ENCODE results near the gene PPARA. TPM values are rescaled to one million over a fixed set of nuclear protein-coding genes. Genes with fewer than 3 reads are reported as not detected.
A peak's percentile ranks its signal among the peaks of the same experiment; 100 is the strongest.

PPARA gene
- total RNA-seq, 1 experiment from 2014 or later, result 1.7 TPM

DNA sequence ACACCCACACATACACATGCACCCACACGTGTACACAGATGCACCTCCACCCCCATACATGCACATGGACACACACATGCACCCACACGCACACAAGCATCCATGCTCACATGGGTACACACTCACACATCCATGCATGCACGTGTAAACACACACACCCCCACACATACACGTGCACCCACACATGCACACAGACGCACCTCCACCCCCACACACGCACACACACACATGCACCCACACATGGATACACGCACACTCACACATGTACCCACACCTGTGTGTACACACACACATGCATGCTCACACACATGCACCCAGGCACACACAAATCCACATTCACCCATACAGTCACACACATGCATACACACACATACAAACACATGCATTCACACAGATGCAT, 75.3 kb downstream of the PPARA start:
- no peak for DNase-seq (ENCODE audit: low spot score)
- in situ Hi-C loops (cut with HindIII; ENCODE audit: low sequenced_read_pairs), result no loop called here

DNA sequence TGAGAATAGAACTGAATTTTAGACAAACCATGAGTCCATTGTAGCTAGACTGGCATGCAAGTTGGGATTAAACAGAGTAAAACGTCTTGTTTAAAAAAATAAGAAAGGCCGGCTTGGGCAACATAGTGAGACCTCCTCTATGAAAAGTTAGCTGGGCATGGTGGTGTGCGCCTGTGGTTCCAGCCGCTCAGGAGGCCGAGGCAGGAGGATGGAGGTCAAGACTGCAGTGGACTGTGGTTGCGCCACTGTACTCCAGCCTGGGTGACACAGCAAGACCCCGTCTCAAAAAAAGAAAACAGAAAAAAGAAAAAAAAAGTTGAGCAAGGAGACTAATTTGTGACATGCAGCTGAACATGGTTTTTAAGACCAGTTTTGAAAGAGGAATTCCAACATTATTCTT, 76.3 kb downstream of the PPARA start:
- in situ Hi-C loops (cut with HindIII; ENCODE audit: low sequenced_read_pairs), result no loop called here
- no peak for DNase-seq (ENCODE audit: low spot score)

DNA sequence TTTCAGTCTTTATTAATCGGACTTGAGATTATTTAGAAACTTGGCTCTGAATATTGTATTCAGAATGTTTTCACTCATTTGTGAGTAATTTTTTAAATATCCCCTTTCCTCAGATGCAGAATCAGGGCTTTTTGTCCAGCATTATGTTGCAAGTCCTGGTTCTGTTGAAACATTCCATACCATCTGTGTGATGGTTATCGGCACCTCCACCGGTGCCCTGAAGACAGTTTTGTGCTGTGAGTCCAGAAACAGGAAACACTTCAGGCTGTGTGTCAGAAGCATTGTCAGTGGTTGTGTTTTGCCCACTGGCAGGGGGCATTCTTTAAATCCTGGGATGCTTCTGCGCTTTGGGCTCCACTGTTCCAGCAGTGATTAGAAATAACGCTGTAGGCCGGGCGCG, 79.4 kb downstream of the PPARA start:
- no peak for DNase-seq (ENCODE audit: low spot score)
- in situ Hi-C loops (cut with HindIII; ENCODE audit: low sequenced_read_pairs), result no loop called here

DNA sequence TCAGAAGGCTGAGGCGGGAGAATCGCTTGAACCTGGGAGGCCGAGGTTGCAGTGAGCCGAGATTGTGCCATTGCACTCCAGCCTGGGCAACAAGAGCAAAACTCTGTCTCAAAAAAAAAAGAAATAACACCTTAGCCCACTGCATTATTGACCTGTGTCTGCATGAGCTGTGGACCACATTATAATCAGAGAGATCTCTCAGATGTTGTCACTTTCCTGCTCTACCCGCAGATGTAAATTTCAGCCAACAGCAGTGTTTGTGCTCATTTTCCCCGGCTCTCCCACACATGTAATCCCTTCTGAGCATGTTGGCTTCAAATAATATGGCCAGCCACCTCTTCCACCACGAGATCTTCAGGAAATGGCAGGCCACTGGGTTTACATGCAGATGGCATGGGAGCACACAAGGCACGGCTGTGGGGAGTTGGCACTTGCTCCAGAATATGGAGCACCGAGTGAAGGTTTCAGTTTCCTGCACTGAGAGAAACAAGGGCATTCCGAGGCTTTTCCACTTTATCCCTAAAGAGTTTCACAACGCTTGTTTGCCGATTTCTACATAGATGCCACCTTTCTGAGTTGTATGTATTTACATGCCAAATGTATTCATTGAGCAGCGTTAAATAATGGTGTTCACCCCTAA, 80.1 kb downstream of the PPARA start:
- in situ Hi-C loops (cut with HindIII; ENCODE audit: low sequenced_read_pairs), result no loop called here
- DNase-seq (ENCODE audit: low spot score), result peak; percentile 54

DNA sequence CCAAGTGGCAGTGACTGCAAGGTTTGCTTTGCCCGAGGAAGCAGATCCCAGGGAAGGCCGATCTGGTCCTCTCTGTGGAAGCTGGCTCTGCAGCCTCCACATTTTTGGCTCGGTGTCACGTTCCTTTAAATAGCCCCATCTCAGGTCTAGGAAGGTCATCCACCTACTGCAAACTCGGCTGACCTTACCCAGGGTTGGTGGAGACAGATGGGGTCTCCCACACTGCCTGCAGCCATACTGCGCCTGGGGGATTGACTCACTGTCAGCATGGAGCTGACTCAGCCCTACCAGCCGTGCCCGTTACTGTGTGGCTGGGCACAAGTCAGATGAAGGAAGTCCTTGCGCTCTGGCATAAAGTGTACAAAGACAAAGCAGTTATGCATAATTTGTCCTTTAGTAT, 82.9 kb downstream of the PPARA start:
- peak; percentile 80 for DNase-seq (ENCODE audit: low spot score)
- in situ Hi-C loops (cut with HindIII; ENCODE audit: low sequenced_read_pairs), result no loop called here

DNA sequence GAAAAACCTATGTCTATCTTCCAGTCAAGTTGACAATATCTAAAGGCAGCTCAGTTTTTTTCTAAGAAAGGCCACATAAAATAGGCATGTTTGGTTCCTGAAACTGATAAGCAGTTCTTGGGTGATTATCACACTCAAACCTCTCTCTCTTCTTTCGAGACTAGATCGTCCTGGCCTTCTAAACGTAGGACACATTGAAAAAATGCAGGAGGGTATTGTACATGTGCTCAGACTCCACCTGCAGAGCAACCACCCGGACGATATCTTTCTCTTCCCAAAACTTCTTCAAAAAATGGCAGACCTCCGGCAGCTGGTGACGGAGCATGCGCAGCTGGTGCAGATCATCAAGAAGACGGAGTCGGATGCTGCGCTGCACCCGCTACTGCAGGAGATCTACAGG, 84.6 kb downstream of the PPARA start:
- DNase-seq (ENCODE audit: low spot score), result no peak
- in situ Hi-C loops (cut with HindIII; ENCODE audit: low sequenced_read_pairs), result no loop called here

DNA sequence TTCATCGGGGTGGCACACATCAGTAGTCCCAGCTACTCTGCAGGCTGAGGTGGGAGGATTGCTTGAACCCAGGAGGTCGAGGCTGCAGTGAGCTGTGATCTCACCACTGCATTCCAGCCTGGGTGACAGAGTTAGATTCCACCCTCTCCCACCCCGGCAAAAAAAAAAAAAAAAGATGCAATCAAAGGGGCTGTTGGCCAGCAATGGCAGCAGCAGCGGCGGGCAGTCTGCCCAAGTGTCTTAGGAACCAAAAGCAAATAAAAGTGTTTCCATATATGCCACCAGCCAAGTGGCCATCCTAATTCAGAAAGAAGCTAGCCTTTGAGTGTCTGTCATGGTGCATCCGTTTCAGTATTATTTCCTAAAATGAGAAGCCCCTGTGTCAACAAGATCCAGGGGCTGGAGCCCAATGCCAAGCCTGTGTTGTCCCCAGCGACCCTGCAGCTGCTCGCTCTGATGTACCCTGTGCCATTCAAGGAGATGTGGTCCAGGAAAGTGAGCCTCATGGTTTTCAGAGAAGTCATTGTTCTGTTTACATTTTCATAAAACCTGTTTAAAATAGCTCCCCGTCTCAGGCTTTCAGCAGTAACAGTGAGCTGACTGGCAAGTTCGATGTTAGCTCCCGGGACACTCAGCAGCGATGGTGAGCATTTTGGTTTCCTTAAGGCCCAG, 87.3 kb downstream of the PPARA start:
- no peak for DNase-seq (ENCODE audit: low spot score)
- in situ Hi-C loops (cut with HindIII; ENCODE audit: low sequenced_read_pairs), result no loop called here

DNA sequence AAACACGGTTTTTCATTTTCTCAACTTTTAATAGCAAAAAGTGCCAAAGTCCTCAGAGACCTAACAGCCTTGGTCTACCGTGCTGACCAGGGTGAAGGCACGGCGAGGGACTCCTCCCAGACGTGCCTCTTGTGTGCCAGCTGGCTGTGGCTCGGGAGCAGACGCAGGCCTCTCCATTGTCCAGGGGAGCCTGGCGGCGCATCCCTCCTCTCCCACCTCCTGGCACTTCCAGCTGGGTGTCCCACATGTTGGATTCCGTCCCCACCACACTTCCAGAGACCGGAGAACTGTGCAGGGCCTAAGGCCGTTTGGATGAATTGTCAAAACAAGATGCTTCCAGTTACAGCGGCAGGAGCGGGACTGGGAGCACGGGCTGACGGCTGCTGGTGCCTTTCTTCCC, 88.2 kb downstream of the PPARA start:
- in situ Hi-C loops (cut with HindIII; ENCODE audit: low sequenced_read_pairs), result no loop called here
- no peak for DNase-seq (ENCODE audit: low spot score)

DNA sequence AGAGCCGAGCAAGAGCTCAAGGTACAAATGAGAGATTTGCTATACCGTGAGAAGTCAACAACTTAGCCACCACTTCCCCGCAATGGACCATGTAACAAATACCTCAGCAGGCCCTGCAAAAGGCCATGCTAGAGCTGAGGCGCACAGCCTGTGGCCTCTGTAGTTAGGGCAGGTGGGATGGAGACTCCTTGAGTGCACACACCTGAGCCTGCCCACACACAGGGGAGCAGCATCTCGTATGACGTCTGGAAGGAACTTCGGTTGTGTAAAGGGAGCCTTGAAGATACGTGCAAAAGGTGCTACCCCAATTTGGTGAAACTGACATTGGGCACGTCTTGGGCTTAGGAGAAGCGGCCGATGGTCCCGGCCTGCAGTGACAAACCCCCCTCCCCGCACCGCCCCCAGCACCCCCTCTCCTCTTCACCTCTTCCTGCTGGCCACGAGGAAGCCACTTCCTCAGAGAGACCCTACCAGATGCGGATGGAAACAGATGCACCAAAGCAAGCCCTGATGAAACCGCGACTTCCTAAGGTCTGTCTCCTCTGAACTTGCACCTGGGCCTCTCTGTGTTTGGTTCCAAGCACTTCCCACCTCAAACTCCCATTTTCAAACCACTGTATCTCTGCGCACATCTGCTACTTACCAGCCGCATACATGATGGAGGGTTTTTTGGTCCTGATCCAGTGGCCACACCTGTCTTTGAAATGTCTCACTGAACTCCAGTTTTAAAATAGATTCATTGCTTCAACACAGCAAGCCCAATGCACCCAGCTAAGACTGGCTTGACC, 89.1 kb downstream of the PPARA start:
- in situ Hi-C loops (cut with HindIII; ENCODE audit: low sequenced_read_pairs), result no loop called here
- no peak for DNase-seq (ENCODE audit: low spot score)

DNA sequence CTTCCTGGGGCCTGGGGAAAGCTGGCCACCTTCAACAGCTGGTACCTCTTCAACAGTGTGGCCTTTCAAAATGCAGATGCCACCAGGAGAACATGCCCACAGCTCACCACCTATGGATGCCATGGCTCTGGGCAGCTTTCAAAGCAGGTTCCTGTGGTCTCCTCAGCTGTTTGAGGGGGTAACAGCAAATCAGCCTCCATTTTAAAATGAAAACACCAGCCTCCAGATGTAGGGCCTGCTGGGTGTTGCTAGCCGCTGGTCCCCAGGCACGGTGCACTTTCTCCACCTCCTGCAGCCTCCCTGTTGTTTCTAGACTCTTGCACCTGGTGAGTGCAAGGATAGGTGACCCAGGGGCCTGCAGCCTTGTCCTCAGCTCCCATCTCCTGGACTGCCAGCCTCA, 89.7 kb downstream of the PPARA start:
- DNase-seq (ENCODE audit: low spot score), result no peak
- in situ Hi-C loops (cut with HindIII; ENCODE audit: low sequenced_read_pairs), result no loop called here

DNA sequence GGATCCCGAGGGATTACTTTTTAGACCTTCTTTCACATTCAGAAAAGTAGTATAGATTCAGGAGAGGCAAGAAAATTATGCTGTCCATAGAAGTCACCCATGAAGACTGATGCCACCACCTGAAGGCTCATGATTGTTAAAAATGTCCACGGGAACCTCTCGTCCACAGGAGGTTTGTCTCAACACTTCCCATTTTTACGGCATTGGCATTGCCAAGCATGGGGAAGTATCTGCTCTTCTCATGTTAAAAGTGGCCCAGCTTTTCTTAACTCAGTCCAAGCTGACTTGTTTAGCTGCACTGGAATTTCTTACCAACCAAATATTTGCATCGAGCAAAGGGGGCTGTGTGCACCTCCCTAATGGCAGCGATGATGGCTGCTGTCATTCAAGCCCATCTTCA, 90.2 kb downstream of the PPARA start:
- in situ Hi-C loops (cut with HindIII; ENCODE audit: low sequenced_read_pairs), result no loop called here

DNA sequence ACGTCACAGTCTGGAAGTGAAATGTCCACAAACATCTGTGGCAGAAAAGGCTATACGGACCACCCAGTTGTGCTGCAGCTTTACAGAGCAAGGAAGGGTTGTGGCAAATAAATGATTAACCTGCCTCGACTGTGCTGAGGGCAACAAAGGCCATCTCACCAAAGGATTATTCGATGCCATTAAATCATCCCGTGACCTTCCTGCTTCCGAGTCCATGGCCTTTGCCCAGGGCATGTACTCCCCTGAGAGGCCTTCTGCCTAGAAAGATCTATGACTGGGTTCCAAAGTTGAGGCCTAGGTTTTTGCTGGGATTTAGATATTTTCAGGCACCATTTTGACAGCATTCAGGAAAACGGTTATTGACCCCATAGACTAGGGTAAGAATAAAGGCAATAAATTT, 90.6 kb downstream of the PPARA start:
- in situ Hi-C loops (cut with HindIII; ENCODE audit: low sequenced_read_pairs), result no loop called here
- no peak for DNase-seq (ENCODE audit: low spot score)

More for the DNA sequence above, 90.2 kb downstream of the PPARA start:
- DNase-seq (ENCODE audit: low spot score), result no peak

DNA sequence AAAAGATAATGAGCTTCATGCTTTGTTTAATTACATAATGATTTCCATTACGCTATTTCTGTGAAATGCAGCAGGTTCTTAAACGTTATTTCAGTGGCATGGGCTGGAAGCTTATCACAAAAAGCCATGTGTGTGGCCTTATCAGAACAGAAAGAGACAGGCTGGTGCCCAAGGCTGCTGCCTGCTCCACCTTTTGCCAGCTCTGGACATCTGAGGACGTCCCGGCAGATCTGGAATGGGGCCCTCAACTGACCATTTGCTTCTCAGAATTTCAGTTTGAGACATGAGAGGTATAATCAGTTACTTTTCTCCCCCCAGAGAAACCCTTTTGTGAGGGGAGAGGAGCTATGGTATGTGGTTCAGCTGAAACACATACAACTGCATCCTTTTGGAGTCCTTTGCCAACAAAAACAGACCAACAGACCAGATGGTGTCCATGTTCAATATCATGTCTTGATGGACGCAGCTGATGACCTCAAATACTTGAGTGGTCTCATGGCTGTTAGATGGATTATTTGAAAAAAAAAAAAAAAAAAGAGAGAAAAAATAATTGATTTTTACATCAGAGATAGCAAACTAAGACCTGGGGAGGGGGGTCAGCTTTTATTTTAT, 91.2 kb downstream of the PPARA start:
- peak; percentile 48 for DNase-seq (ENCODE audit: low spot score)
- in situ Hi-C loops (cut with HindIII; ENCODE audit: low sequenced_read_pairs), result no loop called here

DNA sequence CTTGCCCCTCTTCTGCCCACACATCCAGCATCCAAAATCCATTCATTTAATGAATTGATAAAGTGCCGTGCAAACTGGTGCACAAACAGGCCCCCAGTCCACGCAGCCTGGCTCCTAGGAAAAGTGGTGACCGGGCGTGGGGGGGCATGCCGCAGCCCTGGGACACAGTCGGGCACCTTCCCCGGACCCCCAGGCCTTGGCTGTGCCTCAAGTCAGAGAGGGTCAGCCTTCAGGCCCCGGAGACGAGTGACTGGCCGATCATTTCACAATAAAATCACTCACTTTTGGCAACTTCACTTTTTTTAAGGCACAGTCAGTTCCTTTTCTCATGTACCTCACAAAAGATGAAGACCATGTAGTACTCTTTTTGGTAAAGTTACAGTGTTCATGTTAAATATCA, 91.8 kb downstream of the PPARA start:
- no peak for DNase-seq (ENCODE audit: low spot score)
- in situ Hi-C loops (cut with HindIII; ENCODE audit: low sequenced_read_pairs), result no loop called here

DNA sequence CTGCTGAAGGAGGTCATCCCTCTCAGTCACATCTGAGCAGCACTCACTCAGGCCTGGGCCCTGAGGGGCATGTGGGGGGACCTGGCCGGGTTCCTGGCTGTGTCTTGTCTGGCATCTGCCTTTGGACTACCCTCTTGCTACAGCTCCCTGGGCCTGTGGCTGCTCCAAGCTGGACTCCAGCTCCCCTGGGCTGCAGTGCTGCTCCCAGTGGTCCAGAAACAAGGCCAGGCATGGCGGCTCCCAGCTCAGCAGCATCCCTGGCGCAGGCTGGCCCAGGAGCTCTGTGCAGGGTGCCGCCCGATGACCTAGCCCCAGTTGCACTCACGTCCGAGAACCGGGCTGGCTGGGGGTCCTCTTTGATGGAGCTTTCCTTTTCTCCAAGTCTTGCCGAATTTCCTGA, 94.4 kb downstream of the PPARA start:
- no peak for DNase-seq (ENCODE audit: low spot score)
- in situ Hi-C loops (cut with HindIII; ENCODE audit: low sequenced_read_pairs), result no loop called here

DNA sequence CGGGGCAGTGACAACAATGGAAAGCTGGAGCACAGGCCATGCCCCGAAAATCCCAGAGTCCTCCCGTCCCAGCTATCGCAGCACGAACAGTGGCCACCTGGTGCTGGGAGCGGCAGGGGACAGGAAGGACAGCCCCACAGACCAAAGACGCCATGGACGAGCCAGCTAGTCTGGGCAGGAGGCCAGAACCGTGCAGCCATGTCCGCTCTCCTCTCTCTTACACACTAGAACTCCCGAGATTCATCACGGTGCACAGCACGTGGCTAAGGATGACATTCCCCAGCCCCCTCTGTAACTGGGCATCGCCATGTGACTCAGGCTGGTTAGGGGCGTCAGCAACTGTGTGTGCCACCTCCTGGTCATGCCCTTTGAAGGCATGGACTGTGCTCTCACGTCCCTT, 95.2 kb downstream of the PPARA start:
- in situ Hi-C loops (cut with HindIII; ENCODE audit: low sequenced_read_pairs), result no loop called here
- peak; percentile 12 for DNase-seq (ENCODE audit: low spot score)

DNA sequence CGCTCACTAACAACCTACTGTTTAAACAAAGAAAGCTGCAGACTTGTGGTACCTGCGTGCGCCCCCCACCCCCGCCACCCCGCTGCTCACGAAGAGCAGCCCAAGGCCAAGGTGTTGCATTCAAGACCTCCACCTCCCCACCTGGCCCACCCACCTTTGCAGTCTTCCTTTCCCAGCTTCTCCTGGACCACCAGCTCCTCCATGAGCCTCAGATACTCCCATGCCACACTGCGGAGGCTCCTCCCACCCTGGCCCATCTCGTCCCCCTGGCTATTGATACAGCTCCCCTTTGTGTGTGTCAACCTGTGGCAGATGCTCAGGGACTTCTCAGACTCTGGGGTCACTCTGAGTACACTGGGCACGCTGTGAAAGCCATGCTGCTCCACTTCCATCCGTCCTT, 95.9 kb downstream of the PPARA start:
- in situ Hi-C loops (cut with HindIII; ENCODE audit: low sequenced_read_pairs), result no loop called here

DNA sequence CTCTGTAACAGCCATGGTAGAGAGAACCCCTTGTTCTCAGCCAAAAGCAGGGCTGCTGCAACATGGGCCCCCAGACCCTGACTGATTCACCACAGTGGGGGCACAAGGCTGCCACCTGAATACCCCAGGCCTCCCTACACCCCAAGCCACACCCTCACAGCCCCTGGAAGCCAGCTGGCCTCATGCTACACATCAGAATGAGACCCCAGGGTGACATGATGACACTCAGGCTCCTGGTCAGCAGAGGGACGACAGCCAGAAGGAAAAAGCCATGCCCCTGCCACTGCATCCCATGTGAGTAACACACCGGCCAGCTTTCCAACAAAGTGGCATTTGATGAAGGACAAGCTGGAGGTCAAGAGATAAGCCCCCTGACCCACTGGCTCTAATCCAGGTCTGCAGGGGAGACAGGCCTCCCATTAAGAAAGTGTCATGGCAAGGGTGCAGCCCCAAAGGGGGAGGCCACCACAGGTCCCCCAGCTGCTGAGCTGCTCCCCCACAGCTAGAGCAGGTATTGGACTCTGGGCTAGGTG, 97.2 kb downstream of the PPARA start:
- no peak for DNase-seq (ENCODE audit: low spot score)
- in situ Hi-C loops (cut with HindIII; ENCODE audit: low sequenced_read_pairs), result no loop called here

More for the DNA sequence above, 95.9 kb downstream of the PPARA start:
- no peak for DNase-seq (ENCODE audit: low spot score)

DNA sequence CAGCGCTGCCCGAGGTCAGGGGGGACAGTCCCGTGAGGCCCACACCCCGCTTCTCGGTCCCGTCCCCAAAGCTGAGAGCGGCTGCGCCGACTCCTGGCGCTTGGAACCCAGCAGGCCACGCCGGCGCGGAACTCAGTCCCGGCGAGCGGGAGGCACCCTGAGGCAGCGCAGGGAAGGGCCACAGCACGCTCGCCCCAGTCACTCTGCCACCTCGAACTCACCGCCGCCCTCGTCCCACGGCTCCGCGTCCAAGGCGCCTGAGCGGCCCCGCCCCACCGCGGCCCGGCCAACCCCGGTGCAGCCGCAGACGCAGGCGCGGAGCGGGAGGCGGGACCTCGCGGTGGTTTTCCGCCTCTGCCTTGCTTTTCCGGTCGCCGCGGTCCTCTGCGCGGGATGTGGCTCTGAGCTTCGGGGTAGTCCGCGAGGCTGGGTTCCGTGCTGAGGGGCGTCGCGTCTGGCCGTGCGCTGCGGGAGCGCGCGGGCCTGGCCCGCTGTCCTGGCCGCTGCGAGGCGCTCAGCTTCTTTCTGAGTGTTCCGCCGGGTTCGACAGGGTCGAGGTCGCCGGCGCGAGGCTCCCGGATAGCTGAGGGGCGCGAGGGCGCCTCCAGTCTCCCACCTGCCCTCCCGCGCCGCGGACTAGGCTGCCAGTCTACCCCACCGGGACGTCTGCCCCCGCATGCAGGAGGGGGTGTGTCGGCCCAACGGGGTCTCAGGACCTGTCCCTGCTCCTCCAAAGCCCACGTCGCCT, 99.9 kb downstream of the PPARA start, which contains the start of gene CDPF1:
Gene CDPF1, minus strand, starts transcription at position 259 of the 748 bp plus-strand sequence. CDS start 2,009 bp downstream, outside the sequence.
- peak; percentile 87 for DNase-seq (ENCODE audit: low spot score)
- in situ Hi-C loops (cut with HindIII; ENCODE audit: low sequenced_read_pairs), result no loop called here
